Stimulated activated CD4-positive, alpha-beta T cell treated with anti-CD3 and anti-CD28 coated beads, Interleukin-1b, Interleukin-23, amount 100 ng/mL, for 48 hours (primary cell): ENCODE data around the gene DNAJC1.
A peak's percentile ranks its signal among the peaks of the same experiment; 100 is the strongest.
"Not testable (repeated sequence)": the region's sequence is repeated elsewhere in the genome, so short reads cannot be mapped to it uniquely, and the experiment has no call there.

ENCODE experiments used
- DNase-seq: peaks from one replicate; pipeline ENCODE4 v3.0.0-alpha.2; 2020

The DNAJC1 gene

GRCh38 chr10:21895932-21896331 is 107.6 kb downstream of the DNAJC1 start:
- DNase-seq: no peak

DNA sequence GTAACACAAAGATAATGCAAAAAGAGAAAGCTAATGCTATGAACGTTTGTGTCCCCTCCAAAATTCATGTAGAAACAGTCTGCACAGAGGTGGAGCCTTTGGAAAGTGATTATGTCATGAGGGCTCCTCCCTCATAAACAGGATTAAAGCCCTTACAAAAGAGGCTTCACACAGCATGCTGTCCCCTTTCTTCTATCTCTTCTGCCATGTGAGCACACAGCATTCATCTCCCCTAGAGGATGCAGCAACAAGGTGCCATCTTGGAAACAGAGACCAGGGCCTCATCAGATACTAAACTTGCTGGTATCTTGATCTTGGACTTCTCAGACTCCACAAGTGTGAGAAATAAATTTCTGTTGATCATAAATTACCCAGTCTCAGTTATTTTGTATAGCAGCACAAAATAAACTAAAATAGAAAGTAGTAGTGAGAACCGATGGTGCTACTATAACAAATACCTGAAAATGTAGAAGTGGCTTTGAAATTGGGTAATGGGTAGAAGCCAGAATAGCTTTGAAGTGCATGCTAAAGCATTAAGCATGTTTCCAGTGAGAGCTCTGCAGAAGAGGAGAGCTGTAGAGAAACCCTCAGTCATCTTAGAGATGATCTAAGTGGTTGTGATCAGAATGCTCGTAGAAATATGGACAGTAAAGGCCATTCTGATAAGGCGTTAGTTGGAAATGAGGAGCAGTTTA is 108.7 kb downstream of the DNAJC1 start:
- no peak for DNase-seq

DNA sequence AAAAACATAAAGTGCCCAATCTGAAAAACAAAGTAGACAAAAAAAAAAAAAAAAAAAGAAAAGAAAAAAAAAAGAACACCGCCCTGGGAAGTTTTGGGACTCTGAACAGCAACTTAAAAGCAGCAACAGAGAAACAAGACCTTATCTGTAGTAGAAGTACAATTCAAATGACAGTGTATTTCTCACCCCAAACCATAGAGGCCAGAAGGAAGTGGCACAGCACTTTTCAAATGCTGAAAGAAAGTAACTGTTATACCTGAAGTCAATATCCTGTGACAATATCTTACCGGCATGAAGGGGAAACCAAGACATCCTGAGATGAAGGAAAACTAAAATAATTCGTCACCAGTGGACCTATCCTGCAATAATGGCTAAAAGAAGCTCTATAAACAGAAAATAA is 112.1 kb downstream of the DNAJC1 start:
- no peak for DNase-seq

- no peak for DNase-seq
Measured at GRCh38 chr10:21889477-21890275, 113.9 kb downstream of the DNAJC1 start.

- peak; percentile 6 for DNase-seq
Measured at GRCh38 chr10:21888959-21889358, 114.6 kb downstream of the DNAJC1 start.

GRCh38 chr10:21885940-21886339 is 117.6 kb downstream of the DNAJC1 start:
- no peak for DNase-seq

DNA sequence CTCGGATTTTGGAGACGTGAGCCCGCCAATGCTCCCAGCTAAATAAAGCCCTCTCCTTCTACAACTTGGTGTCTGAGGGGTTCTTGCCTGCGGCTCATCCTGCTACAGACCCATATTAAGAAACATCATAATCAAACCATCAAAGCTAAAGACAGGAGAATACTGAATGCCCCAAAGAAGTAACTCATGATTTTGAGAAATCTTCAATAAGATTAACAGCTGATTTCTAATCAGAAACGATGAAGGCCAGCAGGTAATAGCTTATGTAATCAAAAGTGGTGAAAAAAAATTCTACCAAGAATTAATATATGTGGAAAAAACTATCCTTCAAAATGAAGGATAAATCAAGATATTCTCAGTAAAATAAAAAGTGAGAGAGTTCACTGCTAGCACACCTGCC is 130.3 kb downstream of the DNAJC1 start:
- DNase-seq: no peak

GRCh38 chr10:21872771-21873170 is 130.8 kb downstream of the DNAJC1 start:
- DNase-seq: not testable (repeated sequence)

GRCh38 chr10:21870849-21871248 is 132.7 kb downstream of the DNAJC1 start:
- DNase-seq: no peak

- not testable (repeated sequence) for DNase-seq
Measured at GRCh38 chr10:21869087-21869486, 134.4 kb downstream of the DNAJC1 start.

- DNase-seq: no peak
Measured at GRCh38 chr10:21860718-21861117, 142.8 kb downstream of the DNAJC1 start.

- DNase-seq: no peak
Measured at GRCh38 chr10:21858455-21858854, 145.1 kb downstream of the DNAJC1 start.

DNA sequence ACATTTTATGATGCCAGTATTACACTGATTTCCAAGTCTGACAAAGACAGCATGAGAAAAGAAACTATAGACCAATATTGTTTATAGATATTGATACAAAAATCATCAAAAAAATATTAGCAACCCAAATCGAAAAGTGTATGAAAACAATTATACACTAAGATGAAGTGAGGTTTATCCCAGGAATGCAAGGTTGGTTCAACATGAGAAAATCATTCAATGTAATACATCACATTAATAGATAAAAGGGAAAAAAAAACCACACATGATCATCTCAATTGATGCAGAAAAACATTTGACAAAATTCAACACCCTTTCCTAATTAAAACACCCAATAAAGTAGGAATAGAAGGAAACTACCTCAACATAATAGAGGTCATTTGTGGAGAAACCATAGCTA is 153.9 kb downstream of the DNAJC1 start:
- DNase-seq: no peak

DNA sequence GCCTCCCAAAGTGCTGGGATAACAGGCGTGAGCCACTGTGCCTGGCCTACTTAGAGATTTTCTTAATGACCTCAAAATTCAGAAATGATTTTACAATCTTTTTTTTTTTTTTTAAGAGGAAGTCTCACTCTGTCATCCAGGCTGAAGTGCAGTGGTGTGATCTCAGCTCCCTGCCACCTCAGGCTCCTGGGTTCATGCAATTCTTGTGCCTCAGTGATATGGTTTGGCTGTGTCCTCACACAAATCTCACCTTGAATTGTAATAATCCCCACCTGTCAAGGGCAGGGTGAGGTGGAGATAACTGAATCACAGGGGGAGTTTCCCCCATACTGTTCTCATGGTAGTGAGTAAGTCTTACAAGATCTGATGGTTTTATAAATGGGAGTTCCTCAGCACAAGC is 159.9 kb downstream of the DNAJC1 start:
- no peak for DNase-seq

DNA sequence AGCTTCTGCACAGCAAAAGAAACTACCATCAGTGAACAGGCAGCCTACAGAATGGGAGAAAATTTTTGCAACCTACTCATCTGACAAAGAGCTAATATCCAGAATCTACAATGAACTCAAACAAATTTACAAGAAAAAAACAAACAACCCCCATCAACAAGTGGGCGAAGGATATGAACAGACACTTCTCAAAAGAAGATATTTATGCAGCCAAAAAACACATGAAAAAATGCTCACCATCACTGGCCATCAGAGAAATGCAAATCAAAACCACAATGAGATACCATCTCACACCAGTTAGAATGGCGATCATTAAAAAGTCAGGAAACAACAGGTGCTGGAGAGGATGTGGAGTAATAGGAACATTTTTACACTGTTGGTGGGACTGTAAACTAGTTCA is 162.3 kb downstream of the DNAJC1 start:
- DNase-seq: not testable (repeated sequence)

- DNase-seq: not testable (repeated sequence)
Measured at GRCh38 chr10:21837487-21837886, 166.0 kb downstream of the DNAJC1 start.

- not testable (repeated sequence) for DNase-seq
Measured at GRCh38 chr10:21834574-21834973, 169.0 kb downstream of the DNAJC1 start.

DNA sequence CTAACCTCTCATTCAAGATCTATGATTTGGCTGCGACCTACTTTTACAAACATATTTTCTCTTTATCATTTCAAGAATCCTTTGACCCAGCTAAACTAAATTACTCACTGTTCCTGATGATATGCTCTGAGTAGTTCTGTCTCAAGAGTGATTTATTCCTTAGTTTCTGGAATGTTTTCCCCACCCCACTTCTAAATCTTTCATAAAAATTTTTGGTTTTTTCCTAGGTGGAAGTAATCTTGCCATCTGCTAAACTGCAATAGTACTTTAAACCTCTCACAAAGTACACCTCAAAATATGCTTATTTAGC is 170.8 kb downstream of the DNAJC1 start:
- DNase-seq: no peak

GRCh38 chr10:21831986-21832820 is 171.3 kb downstream of the DNAJC1 start:
- no peak for DNase-seq

DNA sequence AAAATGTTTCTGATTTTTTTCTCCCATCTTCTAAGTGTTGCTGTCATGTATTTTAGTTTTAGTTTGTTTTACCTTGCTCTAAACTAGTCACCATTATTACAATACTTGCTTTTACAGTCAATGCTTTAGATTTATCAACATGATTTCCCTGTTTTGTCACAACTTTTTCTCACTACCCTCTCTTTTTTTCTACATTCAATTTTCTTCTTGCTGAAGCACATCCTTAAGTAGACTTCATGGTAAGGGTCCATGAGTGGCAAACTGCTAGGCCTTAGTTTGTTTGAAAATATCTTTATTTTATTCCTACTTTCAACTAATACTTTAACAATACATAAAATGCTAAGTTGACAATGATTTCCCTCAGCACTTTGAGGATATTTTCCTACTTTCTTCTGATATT is 173.5 kb downstream of the DNAJC1 start:
- DNase-seq: no peak

GRCh38 chr10:21827308-21827707 is 176.2 kb downstream of the DNAJC1 start:
- DNase-seq: no peak

DNA sequence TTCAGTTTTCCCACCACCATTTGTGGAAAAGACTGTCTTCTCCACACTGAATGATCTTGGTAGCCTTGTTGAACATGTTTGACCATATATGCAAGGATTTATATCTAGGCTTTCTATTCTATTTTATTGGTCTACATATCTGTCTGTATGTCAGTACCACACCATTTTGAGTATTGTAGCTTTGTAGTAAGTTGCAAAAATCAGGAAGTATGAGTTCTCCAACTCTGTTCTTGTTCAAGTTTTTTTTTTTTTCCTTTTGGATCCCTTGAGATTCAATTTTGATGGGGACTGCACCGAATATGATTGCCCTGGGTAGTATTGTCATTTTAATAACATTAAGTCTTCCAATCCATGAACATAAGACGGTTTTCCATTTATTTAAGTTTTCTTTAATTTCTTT is 176.8 kb downstream of the DNAJC1 start:
- DNase-seq: no peak

GRCh38 chr10:21825345-21825744 is 178.2 kb downstream of the DNAJC1 start:
- DNase-seq: no peak

DNA sequence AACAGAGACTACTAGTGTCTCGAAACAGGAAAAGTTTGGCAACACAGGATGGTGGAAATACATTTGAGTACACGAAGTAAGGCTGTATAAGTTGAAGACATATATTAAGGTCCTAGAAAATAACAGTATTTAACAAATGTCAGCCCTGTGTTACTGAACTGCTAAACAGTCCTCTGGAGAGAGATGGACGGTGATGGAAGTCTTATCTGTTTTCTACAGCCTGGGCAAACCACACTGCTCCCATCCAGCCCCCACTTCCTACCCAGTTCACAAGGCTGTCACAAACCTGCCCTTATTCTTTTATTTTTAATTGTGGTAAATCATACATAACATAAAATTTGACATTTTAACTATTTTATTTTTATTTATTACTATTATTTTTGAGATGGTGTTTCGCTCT is 179.1 kb downstream of the DNAJC1 start:
- DNase-seq: no peak
